HEK293 (cell line): ENCODE measurements around the gene LYST.

Experiments
- CTCF ChIA-PET: fragments of 350-600 bp; formaldehyde crosslinking; extraction: SDS; loops from one replicate; lab custom pipeline; 2021; ENCODE audit warnings: antibody characterized with exemption; lab: Yijun Ruan, JAX
- POLR2A ChIA-PET: fragments of 300-600 bp; formaldehyde crosslinking; extraction: SDS; loops from one replicate; lab custom pipeline; 2020; ENCODE audit warnings: antibody characterized with exemption, inconsistent platforms; lab: Yijun Ruan, JAX
- H3K27ac ChIP-seq: fragments of 200-500 bp; sonication (Bioruptor generic); 2 replicates; pipeline ENCODE4 v1.5.1; 2014; ENCODE audit warnings: low read depth, low read length, control low read depth, inconsistent platforms; ENCODE audit errors: extremely low read depth
- H3K36me3 ChIP-seq, 2 experiments: fragments of 200-500 bp in 1 of 2; sonication (Bioruptor generic) in 1 of 2; 1 replicate in 1 of 2; 2 replicates in 1 of 2; pipeline ENCODE4 v1.5.1; 2014 to 2017; ENCODE audit warnings: inconsistent platforms in 2 of 2, low read length in 2 of 2; ENCODE audit not compliant: control insufficient read depth in 2 of 2, insufficient read depth in 1 of 2
- H3K4me1 ChIP-seq: fragments of 200-500 bp; sonication (Bioruptor generic); 2 replicates; pipeline ENCODE4 v1.5.1; 2014; ENCODE audit warnings: mild to moderate bottlenecking, low read length, inconsistent platforms; ENCODE audit not compliant: control insufficient read depth, insufficient read depth
- H3K4me3 ChIP-seq: 2 replicates; pipeline ENCODE4 v1.5.1; 2011; ENCODE audit warnings: low read depth, mild to moderate bottlenecking, control low read depth, low read length, moderate library complexity
- H3K9me3 ChIP-seq: fragments of 200-500 bp; sonication (Bioruptor generic); 2 replicates; pipeline ENCODE4 v1.5.1; 2014; ENCODE audit warnings: low read depth, low read length, inconsistent platforms; ENCODE audit not compliant: control insufficient read depth, insufficient read depth
- GLIS2 ChIP-seq: fragments of 450-650 bp; formaldehyde crosslinking; IDR thresholded peaks from 2 replicates; pipeline ENCODE4 v1.5.1; 2016; ENCODE audit warnings: missing biosample characterization, missing genetic modification characterization
- HOXA7 ChIP-seq: sonication (generic); formaldehyde crosslinking; IDR thresholded peaks from 2 replicates; pipeline ENCODE4 v1.8.1; 2022; ENCODE audit warnings: missing genetic modification reagents, borderline replicate concordance
- KLF10 ChIP-seq: fragments of 450-650 bp; IDR thresholded peaks from 2 replicates; pipeline ENCODE4 v1.5.1; 2018; ENCODE audit warnings: missing biosample characterization, mild to moderate bottlenecking, missing genetic modification characterization
- KLF7 ChIP-seq: fragments of 450-650 bp; formaldehyde crosslinking; IDR thresholded peaks from 2 replicates; pipeline ENCODE4 v1.5.1; 2016; ENCODE audit warnings: missing biosample characterization, missing genetic modification characterization, borderline replicate concordance
- PATZ1 ChIP-seq: fragments of 450-650 bp; formaldehyde crosslinking; IDR thresholded peaks from 2 replicates; pipeline ENCODE4 v1.5.1; 2016; ENCODE audit warnings: missing biosample characterization, missing genetic modification characterization
- PRDM1 ChIP-seq: fragments of 450-650 bp; formaldehyde crosslinking; IDR thresholded peaks from 2 replicates; pipeline ENCODE4; 2016; ENCODE audit warnings: missing biosample characterization, missing genetic modification characterization
- SALL2 ChIP-seq: fragments of 450-650 bp; formaldehyde crosslinking; IDR thresholded peaks from 2 replicates; pipeline ENCODE4 v1.5.0; 2017; ENCODE audit warnings: missing biosample characterization, mild to moderate bottlenecking, missing genetic modification characterization, borderline replicate concordance
- YY2 ChIP-seq: fragments of 450-650 bp; formaldehyde crosslinking; IDR thresholded peaks from 2 replicates; pipeline ENCODE4 v1.5.1; 2016; ENCODE audit warnings: missing biosample characterization, missing genetic modification characterization
- ZBTB21 ChIP-seq: fragments of 450-650 bp; formaldehyde crosslinking; IDR thresholded peaks from 2 replicates; pipeline ENCODE4 v1.5.1; 2017; ENCODE audit warnings: missing biosample characterization, missing genetic modification characterization
- ZBTB26 ChIP-seq: fragments of 450-650 bp; formaldehyde crosslinking; optimal IDR thresholded peaks from 2 replicates; pipeline ENCODE3; 2016; ENCODE audit warnings: missing biosample characterization, mild to moderate bottlenecking, missing genetic modification characterization
- ZFP3 ChIP-seq: fragments of 450-650 bp; formaldehyde crosslinking; IDR thresholded peaks from 2 replicates; pipeline ENCODE4 v1.5.1; 2016; ENCODE audit warnings: low read depth, missing biosample characterization, missing genetic modification characterization
- ZNF184 ChIP-seq: fragments of 450-650 bp; IDR thresholded peaks from 2 replicates; pipeline ENCODE4 v1.5.1; 2018; ENCODE audit warnings: missing biosample characterization, mild to moderate bottlenecking, missing genetic modification characterization
- ZNF248 ChIP-seq: fragments of 450-650 bp; formaldehyde crosslinking; IDR thresholded peaks from 2 replicates; pipeline ENCODE4 v1.5.1; 2017; ENCODE audit warnings: missing biosample characterization, missing genetic modification characterization
- ZNF311 ChIP-seq: fragments of 450-650 bp; formaldehyde crosslinking; IDR thresholded peaks from 2 replicates; pipeline ENCODE4 v1.5.1; 2017; ENCODE audit warnings: missing biosample characterization, missing genetic modification characterization, borderline replicate concordance
- ZNF366 ChIP-seq: fragments of 450-650 bp; formaldehyde crosslinking; conservative IDR thresholded peaks from 2 replicates; pipeline ENCODE4 v1.5.1; 2016; ENCODE audit warnings: missing biosample characterization, missing genetic modification characterization
- ZNF394 ChIP-seq: fragments of 450-650 bp; formaldehyde crosslinking; IDR thresholded peaks from 2 replicates; pipeline ENCODE4 v1.5.1; 2016; ENCODE audit warnings: missing biosample characterization, missing genetic modification characterization, mild to moderate bottlenecking, moderate library complexity, borderline replicate concordance
- ZNF501 ChIP-seq: fragments of 450-650 bp; formaldehyde crosslinking; IDR thresholded peaks from 2 replicates; pipeline ENCODE4 v1.5.1; 2016; ENCODE audit warnings: missing biosample characterization, missing genetic modification characterization
- ZNF521 ChIP-seq: fragments of 450-650 bp; formaldehyde crosslinking; IDR thresholded peaks from 2 replicates; pipeline ENCODE4 v1.5.1; 2017; ENCODE audit warnings: missing biosample characterization, mild to moderate bottlenecking, missing genetic modification characterization
- ZNF580 ChIP-seq: fragments of 450-650 bp; formaldehyde crosslinking; IDR thresholded peaks from 2 replicates; pipeline ENCODE4 v1.5.1; 2016; ENCODE audit warnings: missing biosample characterization, missing genetic modification characterization
- ZNF596 ChIP-seq: fragments of 450-650 bp; IDR thresholded peaks from 2 replicates; pipeline ENCODE4 v1.5.0; 2018; ENCODE audit warnings: missing biosample characterization, mild to moderate bottlenecking, missing genetic modification characterization, moderate library complexity
- ZNF768 ChIP-seq: fragments of 450-650 bp; formaldehyde crosslinking; IDR thresholded peaks from 2 replicates; pipeline ENCODE4 v1.5.1; 2018; ENCODE audit warnings: missing biosample characterization, mild to moderate bottlenecking, missing genetic modification characterization
- ZNF830 ChIP-seq: fragments of 450-650 bp; IDR thresholded peaks from 2 replicates; pipeline ENCODE4 v1.5.0; 2018; ENCODE audit warnings: missing biosample characterization, missing genetic modification characterization, low read depth, mild to moderate bottlenecking, moderate library complexity
- ZNF843 ChIP-seq: fragments of 450-650 bp; formaldehyde crosslinking; IDR thresholded peaks from 2 replicates; pipeline ENCODE4 v1.5.1; 2016; ENCODE audit warnings: missing biosample characterization, missing genetic modification characterization
- ZSCAN18 ChIP-seq: fragments of 450-650 bp; formaldehyde crosslinking; IDR thresholded peaks from 2 replicates; pipeline ENCODE4 v1.5.1; 2016; ENCODE audit warnings: missing biosample characterization, missing genetic modification characterization
- ZSCAN30 ChIP-seq: fragments of 450-650 bp; IDR thresholded peaks from 2 replicates; pipeline ENCODE4 v1.5.1; 2018; ENCODE audit warnings: missing biosample characterization, mild to moderate bottlenecking, missing genetic modification characterization, moderate library complexity
- ZXDB ChIP-seq: fragments of 450-650 bp; formaldehyde crosslinking; IDR thresholded peaks from 2 replicates; pipeline ENCODE4 v1.5.1; 2016; ENCODE audit warnings: missing biosample characterization, missing genetic modification characterization
- TF ChIP-seq, protein P1 (sequence below): fragments of 450-650 bp; formaldehyde crosslinking; IDR thresholded peaks from 2 replicates; pipeline ENCODE4 v1.5.1; 2017; ENCODE audit warnings: missing biosample characterization, missing genetic modification characterization
- TF ChIP-seq, protein P2 (sequence below): fragments of 450-650 bp; formaldehyde crosslinking; conservative IDR thresholded peaks from 2 replicates; pipeline ENCODE4 v1.5.1; 2016; ENCODE audit warnings: low read depth, missing biosample characterization, missing genetic modification characterization

LYST gene

DNA sequence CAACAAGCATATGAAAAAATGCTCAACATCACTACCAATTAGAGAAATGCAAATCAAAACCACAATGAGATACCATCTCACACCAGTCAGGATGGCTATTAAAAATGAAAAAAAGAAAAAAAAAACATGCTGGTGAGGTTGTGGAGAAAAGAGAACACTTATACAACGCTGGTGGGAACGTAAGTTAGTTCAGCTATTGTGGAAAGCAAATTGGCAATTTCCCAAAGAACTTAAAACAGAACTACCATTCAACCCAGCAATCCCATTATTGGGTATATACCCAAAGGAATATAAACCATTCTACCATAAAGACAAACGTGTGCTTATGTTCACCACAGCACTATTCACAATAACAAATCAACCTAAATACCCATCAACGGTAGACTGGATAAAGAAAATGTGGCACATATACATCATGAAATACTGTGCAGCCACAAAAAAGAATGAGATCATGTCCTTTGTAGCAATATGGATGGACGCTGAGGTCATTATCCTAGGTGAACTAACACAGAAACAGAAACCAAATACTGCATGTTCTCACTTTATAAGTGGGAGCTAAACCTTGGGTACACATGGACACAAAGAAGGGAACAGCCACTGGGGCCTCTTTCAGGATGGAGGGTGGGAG, 49.5 kb downstream of the LYST start:
- H3K4me1 ChIP-seq: no peaks in the 10 kb centered on the region
- H3K27ac ChIP-seq: no peak overlapping the region
- no peaks in the 10 kb centered on the region for H3K9me3 ChIP-seq
- ChIA-PET CTCF (interaction anchor here (1.1 kb wide), 1 partner anchor 85 kb away, joined by 4 read pairs; no protein-coding TSS in a partner anchor), POLR2A (no interaction called here)
- H3K36me3 ChIP-seq: no peaks in the 10 kb centered on the region
- no peak overlapping the region for H3K4me3 ChIP-seq
- TF ChIP-seq PATZ1: no peak
- TF ChIP-seq ZNF596 (tag by site-specific recombination): no peak
- no peak for TF ChIP-seq ZNF248 (tag by site-specific recombination)
- TF ChIP-seq ZSCAN30 (tag by site-specific recombination): no peak
- TF ChIP-seq KLF7: no peak
- no peak for TF ChIP-seq SALL2 (tag by site-specific recombination)
- TF ChIP-seq ZNF843: peak; percentile 17; the same call in 1 of the 2 replicates
- no peak for TF ChIP-seq ZNF580 (tag by site-specific recombination)
- no peak for TF ChIP-seq ZNF184 (tag by site-specific recombination)
- TF ChIP-seq, protein P1, sequence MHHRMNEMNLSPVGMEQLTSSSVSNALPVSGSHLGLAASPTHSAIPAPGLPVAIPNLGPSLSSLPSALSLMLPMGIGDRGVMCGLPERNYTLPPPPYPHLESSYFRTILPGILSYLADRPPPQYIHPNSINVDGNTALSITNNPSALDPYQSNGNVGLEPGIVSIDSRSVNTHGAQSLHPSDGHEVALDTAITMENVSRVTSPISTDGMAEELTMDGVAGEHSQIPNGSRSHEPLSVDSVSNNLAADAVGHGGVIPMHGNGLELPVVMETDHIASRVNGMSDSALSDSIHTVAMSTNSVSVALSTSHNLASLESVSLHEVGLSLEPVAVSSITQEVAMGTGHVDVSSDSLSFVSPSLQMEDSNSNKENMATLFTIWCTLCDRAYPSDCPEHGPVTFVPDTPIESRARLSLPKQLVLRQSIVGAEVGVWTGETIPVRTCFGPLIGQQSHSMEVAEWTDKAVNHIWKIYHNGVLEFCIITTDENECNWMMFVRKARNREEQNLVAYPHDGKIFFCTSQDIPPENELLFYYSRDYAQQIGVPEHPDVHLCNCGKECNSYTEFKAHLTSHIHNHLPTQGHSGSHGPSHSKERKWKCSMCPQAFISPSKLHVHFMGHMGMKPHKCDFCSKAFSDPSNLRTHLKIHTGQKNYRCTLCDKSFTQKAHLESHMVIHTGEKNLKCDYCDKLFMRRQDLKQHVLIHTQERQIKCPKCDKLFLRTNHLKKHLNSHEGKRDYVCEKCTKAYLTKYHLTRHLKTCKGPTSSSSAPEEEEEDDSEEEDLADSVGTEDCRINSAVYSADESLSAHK (tag by site-specific recombination): no peak
- TF ChIP-seq ZNF394: no peak
- TF ChIP-seq, protein P2, sequence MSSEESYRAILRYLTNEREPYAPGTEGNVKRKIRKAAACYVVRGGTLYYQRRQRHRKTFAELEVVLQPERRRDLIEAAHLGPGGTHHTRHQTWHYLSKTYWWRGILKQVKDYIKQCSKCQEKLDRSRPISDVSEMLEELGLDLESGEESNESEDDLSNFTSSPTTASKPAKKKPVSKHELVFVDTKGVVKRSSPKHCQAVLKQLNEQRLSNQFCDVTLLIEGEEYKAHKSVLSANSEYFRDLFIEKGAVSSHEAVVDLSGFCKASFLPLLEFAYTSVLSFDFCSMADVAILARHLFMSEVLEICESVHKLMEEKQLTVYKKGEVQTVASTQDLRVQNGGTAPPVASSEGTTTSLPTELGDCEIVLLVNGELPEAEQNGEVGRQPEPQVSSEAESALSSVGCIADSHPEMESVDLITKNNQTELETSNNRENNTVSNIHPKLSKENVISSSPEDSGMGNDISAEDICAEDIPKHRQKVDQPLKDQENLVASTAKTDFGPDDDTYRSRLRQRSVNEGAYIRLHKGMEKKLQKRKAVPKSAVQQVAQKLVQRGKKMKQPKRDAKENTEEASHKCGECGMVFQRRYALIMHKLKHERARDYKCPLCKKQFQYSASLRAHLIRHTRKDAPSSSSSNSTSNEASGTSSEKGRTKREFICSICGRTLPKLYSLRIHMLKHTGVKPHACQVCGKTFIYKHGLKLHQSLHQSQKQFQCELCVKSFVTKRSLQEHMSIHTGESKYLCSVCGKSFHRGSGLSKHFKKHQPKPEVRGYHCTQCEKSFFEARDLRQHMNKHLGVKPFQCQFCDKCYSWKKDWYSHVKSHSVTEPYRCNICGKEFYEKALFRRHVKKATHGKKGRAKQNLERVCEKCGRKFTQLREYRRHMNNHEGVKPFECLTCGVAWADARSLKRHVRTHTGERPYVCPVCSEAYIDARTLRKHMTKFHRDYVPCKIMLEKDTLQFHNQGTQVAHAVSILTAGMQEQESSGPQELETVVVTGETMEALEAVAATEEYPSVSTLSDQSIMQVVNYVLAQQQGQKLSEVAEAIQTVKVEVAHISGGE: no peak
- peak; percentile 58 for TF ChIP-seq ZNF366
- TF ChIP-seq HOXA7 (CRISPR knock-in tag): no peak
- TF ChIP-seq ZNF768 (tag by site-specific recombination): no peak
- no peak for TF ChIP-seq ZNF501 (tag by site-specific recombination)
- no peak for TF ChIP-seq ZNF521 (tag by site-specific recombination)
- TF ChIP-seq ZXDB (tag by site-specific recombination): 0 out of 2 replicates have a peak, but pooled peaks have one; percentile 18
- TF ChIP-seq ZSCAN18 (tag by site-specific recombination): no peak
- no peak for TF ChIP-seq ZBTB26 (tag by site-specific recombination)
- no peak for TF ChIP-seq PRDM1 (tag by site-specific recombination)
- TF ChIP-seq GLIS2 (tag by site-specific recombination): no peak
- no peak for TF ChIP-seq ZNF311 (tag by site-specific recombination)
- TF ChIP-seq ZFP3 (tag by site-specific recombination): no peak
- TF ChIP-seq ZNF830 (tag by site-specific recombination): no peak
- no peak for TF ChIP-seq KLF10 (tag by site-specific recombination)
- TF ChIP-seq YY2 (tag by site-specific recombination): no peak
- peak; percentile 53; the same call in 1 of the 2 replicates for TF ChIP-seq ZBTB21
